OCI-LY3 (cell line): ENCODE results near the gene SMCHD1.

ENCODE experiments used
- H2AFZ ChIP-seq: fragments of 200-600, 300-600 bp; shearing (Covaris generic); 2 replicates; pipeline ENCODE4 v1.6.0; 2014; ENCODE audit warnings: antibody characterized with exemption, low read depth, low read length
- H3K27ac ChIP-seq: fragments of 200-600, 300-600 bp; sonication (generic); 2 replicates; pipeline ENCODE4 v1.5.1; 2014; ENCODE audit warnings: mild to moderate bottlenecking, low read length, moderate library complexity, mixed read lengths
- H3K27me3 ChIP-seq: fragments of 200-600, 300-600 bp; sonication (generic); 2 replicates; pipeline ENCODE4 v1.6.1; 2014; ENCODE audit warnings: low read depth, low read length, mixed read lengths
- H3K36me3 ChIP-seq: fragments of 200-600, 300-600 bp; sonication (generic); replicated peaks from 2 replicates; pipeline ENCODE3; 2014; ENCODE audit warnings: low read depth, low read length, mixed read lengths
- H3K4me1 ChIP-seq: fragments of 300-600, 200-600 bp; sonication (generic); 2 replicates; pipeline ENCODE4 v1.6.1; 2014; ENCODE audit warnings: low read length, mixed read lengths
- H3K4me2 ChIP-seq: fragments of 200-600, 300-600 bp; sonication (generic); 2 replicates; pipeline ENCODE4 v1.6.1; 2014; ENCODE audit warnings: low read length, mixed read lengths
- H3K4me3 ChIP-seq: fragments of 300-600, 200-600 bp; sonication (generic); 2 replicates; pipeline ENCODE4 v1.5.1; 2014; ENCODE audit warnings: antibody characterized with exemption, mild to moderate bottlenecking, low read length, moderate library complexity
- H3K79me2 ChIP-seq: fragments of 300-600, 200-600 bp; shearing (Covaris generic); 2 replicates; pipeline ENCODE4 v1.6.1; 2014; ENCODE audit warnings: mild to moderate bottlenecking, low read length, mixed read lengths
- H3K9ac ChIP-seq: fragments of 300-600, 200-600 bp; shearing (Covaris generic); 2 replicates; pipeline ENCODE4 v1.6.0; 2014; ENCODE audit warnings: mild to moderate bottlenecking, low read length, moderate library complexity
- H3K9me3 ChIP-seq: fragments of 200-600, 300-600 bp; shearing (Covaris generic); 2 replicates; pipeline ENCODE4 v1.6.1; 2014; ENCODE audit warnings: low read length, mixed read lengths; ENCODE audit not compliant: insufficient read depth
- H4K20me1 ChIP-seq: fragments of 200-600, 300-600 bp; sonication (generic); 2 replicates; pipeline ENCODE4 v1.6.1; 2016; ENCODE audit warnings: low read length, mixed read lengths; ENCODE audit not compliant: insufficient read depth
- EZH2phosphoT487 ChIP-seq: fragments of 200-600 bp; shearing (Covaris generic); IDR thresholded peaks from 2 replicates; pipeline ENCODE4 v1.6.1; 2018; ENCODE audit warnings: antibody characterized with exemption, mixed run types, low read depth
- TF ChIP-seq, protein P1 (sequence below): fragments of 200-600, 300-600 bp; sonication (generic); IDR thresholded peaks from 2 replicates; pipeline ENCODE4 v1.5.1; 2014; ENCODE audit warnings: antibody characterized with exemption, low read length, low read depth

The SMCHD1 gene

DNA sequence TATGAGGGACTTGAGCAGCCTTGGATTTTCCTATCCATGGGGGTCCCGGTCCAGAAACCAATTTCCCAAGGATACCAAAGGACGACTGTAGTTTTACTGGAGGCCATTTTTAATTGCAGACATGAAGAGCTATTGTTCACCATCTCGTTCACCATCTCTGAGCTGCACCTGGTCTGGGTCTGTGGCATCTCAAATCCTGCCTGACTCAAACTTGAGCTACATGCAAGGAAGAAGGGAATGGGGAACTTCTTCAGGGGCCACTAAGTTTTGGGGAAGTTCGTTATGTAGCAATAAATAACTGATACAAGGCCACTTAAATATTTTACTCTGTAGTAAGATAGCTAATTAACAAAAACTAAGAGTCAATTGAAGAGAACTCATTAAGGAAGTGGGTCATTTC lies 2.1 kb upstream of the SMCHD1 start:
- Histone ChIP-seq H4K20me1 (peaks cover 22% of the 10 kb centered on the region), H3K27me3 (peaks cover 5% of the 10 kb centered on the region; the same call in 1 of the 2 replicates), H3K4me3 (peak overlapping the region; percentile 87; the same call in 1 of the 2 replicates), H3K79me2 (peaks cover 28% of the 10 kb centered on the region), H3K36me3 (peaks cover 5% of the 10 kb centered on the region), H3K27ac (no peak overlapping the region), H2AFZ (no peak overlapping the region), H3K9ac (no peak overlapping the region), H3K4me2 (peak overlapping the region; percentile 96), H3K9me3 (no peaks in the 10 kb centered on the region), H3K4me1 (peaks cover 23% of the 10 kb centered on the region)
- TF ChIP-seq, protein P1, sequence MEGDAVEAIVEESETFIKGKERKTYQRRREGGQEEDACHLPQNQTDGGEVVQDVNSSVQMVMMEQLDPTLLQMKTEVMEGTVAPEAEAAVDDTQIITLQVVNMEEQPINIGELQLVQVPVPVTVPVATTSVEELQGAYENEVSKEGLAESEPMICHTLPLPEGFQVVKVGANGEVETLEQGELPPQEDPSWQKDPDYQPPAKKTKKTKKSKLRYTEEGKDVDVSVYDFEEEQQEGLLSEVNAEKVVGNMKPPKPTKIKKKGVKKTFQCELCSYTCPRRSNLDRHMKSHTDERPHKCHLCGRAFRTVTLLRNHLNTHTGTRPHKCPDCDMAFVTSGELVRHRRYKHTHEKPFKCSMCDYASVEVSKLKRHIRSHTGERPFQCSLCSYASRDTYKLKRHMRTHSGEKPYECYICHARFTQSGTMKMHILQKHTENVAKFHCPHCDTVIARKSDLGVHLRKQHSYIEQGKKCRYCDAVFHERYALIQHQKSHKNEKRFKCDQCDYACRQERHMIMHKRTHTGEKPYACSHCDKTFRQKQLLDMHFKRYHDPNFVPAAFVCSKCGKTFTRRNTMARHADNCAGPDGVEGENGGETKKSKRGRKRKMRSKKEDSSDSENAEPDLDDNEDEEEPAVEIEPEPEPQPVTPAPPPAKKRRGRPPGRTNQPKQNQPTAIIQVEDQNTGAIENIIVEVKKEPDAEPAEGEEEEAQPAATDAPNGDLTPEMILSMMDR = no peak
- no peak for TF ChIP-seq EZH2phosphoT487

DNA sequence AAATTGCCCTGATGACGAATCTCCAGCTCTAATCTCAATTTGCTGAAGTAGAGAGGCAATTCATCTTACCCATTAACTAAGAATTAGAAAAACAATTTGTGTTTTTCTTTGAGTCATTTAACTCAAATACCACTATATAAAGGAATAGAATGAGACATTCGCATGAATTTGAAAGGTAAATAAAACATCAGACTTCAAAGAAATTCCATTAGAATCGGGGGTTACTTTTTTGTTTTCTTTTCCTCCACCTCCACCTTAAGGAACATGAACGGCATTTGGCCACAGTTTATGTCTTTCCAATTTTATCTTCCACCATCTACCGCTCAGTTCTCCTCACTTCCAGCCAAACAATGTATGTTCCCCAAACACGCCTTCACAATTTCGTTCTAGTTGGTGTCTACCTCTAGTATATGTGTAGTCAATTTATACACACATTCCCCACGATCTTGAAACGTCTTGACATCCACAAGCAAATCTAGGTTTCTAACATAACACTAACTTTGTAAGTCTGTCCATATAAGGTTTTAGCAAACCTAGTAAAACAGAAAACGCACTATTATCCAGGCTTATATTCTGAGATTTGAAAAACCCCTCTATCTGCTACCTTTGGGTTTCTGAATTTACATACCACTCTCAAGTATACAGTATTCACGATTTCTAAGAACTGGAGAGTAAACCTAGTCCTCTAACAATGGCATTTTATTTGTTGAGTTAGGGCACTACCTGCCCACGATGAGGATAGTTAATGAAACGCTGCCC lies 1.2 kb upstream of the SMCHD1 start:
- peaks cover 37% of the 10 kb centered on the region for H3K79me2 ChIP-seq
- H3K4me1 ChIP-seq = peaks cover 30% of the 10 kb centered on the region
- no peaks in the 10 kb centered on the region for H3K9me3 ChIP-seq
- peak overlapping the region; percentile 87 for H3K9ac ChIP-seq
- H3K36me3 ChIP-seq = peaks cover 5% of the 10 kb centered on the region
- peaks cover 29% of the 10 kb centered on the region for H4K20me1 ChIP-seq
- peaks cover 5% of the 10 kb centered on the region; the same call in 1 of the 2 replicates for H3K27me3 ChIP-seq
- peak overlapping the region; percentile 96 for H3K4me2 ChIP-seq
- H3K27ac ChIP-seq = peak overlapping the region; percentile 87
- TF ChIP-seq, protein P1 = no peak
- TF ChIP-seq EZH2phosphoT487 = no peak
- peak overlapping the region; percentile 60 for H2AFZ ChIP-seq
- peak overlapping the region; percentile 87 for H3K4me3 ChIP-seq

DNA sequence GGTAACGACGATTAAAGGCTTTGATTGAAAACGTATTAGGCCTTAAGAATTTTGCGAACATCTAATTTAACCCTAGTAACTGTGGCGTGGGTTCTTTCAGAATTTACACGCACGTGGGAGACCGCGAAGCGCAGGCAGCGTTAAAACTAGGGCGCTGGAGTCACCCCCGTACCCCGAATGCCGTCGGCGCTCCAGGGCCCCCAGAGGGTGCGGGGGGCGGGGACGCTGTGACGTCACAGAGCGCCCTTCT lies 673 bp upstream of the SMCHD1 start:
- peak overlapping the region; percentile 60 for H2AFZ ChIP-seq
- peaks cover 5% of the 10 kb centered on the region; the same call in 1 of the 2 replicates for H3K27me3 ChIP-seq
- peaks cover 8% of the 10 kb centered on the region for H3K36me3 ChIP-seq
- H3K9me3 ChIP-seq = no peaks in the 10 kb centered on the region
- peak overlapping the region; percentile 87 for H3K9ac ChIP-seq
- H3K4me1 ChIP-seq = peaks cover 33% of the 10 kb centered on the region
- peak overlapping the region; percentile 87 for H3K27ac ChIP-seq
- TF ChIP-seq, protein P1 = no peak
- H3K79me2 ChIP-seq = peaks cover 42% of the 10 kb centered on the region
- H3K4me2 ChIP-seq = peak overlapping the region; percentile 96
- peaks cover 34% of the 10 kb centered on the region for H4K20me1 ChIP-seq
- peak overlapping the region; percentile 87 for H3K4me3 ChIP-seq

DNA sequence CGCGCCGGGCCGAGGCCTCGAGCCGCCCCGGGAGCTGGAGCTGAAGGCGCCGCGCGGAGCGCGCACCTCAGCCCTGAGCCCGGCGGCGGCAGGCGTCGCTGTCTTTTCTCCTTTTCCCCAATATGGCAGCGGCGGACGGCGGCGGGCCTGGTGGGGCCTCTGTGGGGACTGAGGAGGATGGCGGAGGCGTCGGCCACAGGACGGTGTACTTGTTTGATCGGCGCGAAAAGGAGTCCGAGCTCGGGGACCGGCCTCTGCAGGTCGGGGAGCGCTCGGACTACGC lies 369 bp downstream of the SMCHD1 start:
- peaks cover 5% of the 10 kb centered on the region; the same call in 1 of the 2 replicates for H3K27me3 ChIP-seq
- H3K4me1 ChIP-seq = peaks cover 33% of the 10 kb centered on the region
- H3K79me2 ChIP-seq = peaks cover 52% of the 10 kb centered on the region
- no peaks in the 10 kb centered on the region for H3K9me3 ChIP-seq
- peak overlapping the region; percentile 87 for H3K27ac ChIP-seq
- no peak for TF ChIP-seq EZH2phosphoT487
- TF ChIP-seq, protein P1 = no peak
- H2AFZ ChIP-seq = no peak overlapping the region
- H3K4me3 ChIP-seq = peak overlapping the region; percentile 87
- peaks cover 41% of the 10 kb centered on the region for H4K20me1 ChIP-seq
- peaks cover 12% of the 10 kb centered on the region for H3K36me3 ChIP-seq
- H3K4me2 ChIP-seq = peak overlapping the region; percentile 68
- peak overlapping the region; percentile 87 for H3K9ac ChIP-seq
